Mucosa of descending colon (tissue), 3 donors: ENCODE measurements around the gene SPAG9. TPM values are rescaled to one million over a fixed set of nuclear protein-coding genes. Genes with fewer than 3 reads are reported as not detected.
A peak's percentile ranks its signal among the peaks of the same experiment; 100 is the strongest.

Experiments used
- ATAC-seq: fragments of 200-7000 bp; cut with Tn5 transposase; one replicate; pipeline ENCODE4 v1.9.1; 2020; ENCODE audit warnings: mild to moderate bottlenecking, moderate library complexity
- DNase-seq, 3 donors: peaks; one replicate each; pipeline ENCODE4 v3.0.0-alpha.2; 2020
- H3K36me3 ChIP-seq: fragments of 200-600 bp; one replicate; pipeline ENCODE4 v1.8.0; 2021; ENCODE audit warnings: low read depth, mild to moderate bottlenecking
- H3K4me1 ChIP-seq: fragments of 200-600 bp; one replicate; pipeline ENCODE4 v1.8.0; 2021; ENCODE audit warnings: low read depth, mild to moderate bottlenecking
- H3K4me3 ChIP-seq: fragments of 200-600 bp; one replicate; pipeline ENCODE4 v1.8.0; 2021; ENCODE audit warnings: mild to moderate bottlenecking
- H3K9me3 ChIP-seq: fragments of 200-600 bp; one replicate; pipeline ENCODE4 v1.8.0; 2021; ENCODE audit warnings: mild to moderate bottlenecking
- intact Hi-C, 2 donors: fragments of 100-400 bp; cut with DNase I in 1 of 2; cut with micrococcal nuclease in 1 of 2; formaldehyde crosslinking; loops; one replicate each; pipeline versions ENCODE4 v1.11.0 to v1.11.1; 2022; cut with DNase I, micrococcal nuclease
- total RNA-seq, 3 donors: library from RNA; stranded (reverse); fragmentation: NEBNext Ultra II Directional in 2 of 3; extraction: Animal tissue kit (Norgen Biotek cat#: 25700) in 2 of 3; gene quantifications; one replicate each; pipeline versions ENCODE4 v1.2.1 to v1.2.4, GENCODE V29; 2021 to 2023
- TF ChIP-seq, protein P1 (sequence below): fragments of 200-600 bp; IDR thresholded peaks from one replicate; pipeline ENCODE4 v1.8.0; 2022; ENCODE audit warnings: antibody characterized with exemption, mild to moderate bottlenecking
- donor health status: DM: no; HTN: no; CAD: no; lungs with moderate emphysema.
- donor health status: DM: no; HTN: no; CAD: no.
- donor health status: DM: no; HTN: yes; CAD: no.

Gene SPAG9
- total RNA-seq, 3 donors from 2014 or later: 64.1 to 96.7 (median 79.8) TPM

DNA sequence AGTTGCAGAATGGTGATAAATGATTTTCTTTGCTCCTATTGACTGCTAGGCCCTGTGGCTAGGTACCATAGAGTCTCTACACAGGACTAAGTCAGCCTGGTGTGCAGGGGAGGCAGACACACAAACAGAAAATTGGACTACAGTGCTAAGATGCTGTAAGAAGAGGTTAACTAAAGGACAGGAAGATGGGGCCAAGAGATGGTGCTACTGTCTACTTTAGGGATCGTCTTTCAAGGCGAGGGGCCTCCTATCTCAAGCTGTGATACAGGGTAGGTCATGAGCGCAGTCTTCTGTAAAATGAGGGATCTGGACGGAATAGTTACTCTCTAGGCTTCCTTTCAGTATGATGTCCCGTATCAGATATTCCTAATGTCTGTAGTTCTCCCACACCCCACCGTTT is 33.5 kb upstream of the SPAG9 start:
- ATAC-seq: no peak
- H3K36me3 ChIP-seq: no peaks in the 10 kb centered on the region
- no peak overlapping the region for H3K4me3 ChIP-seq
- TF ChIP-seq, protein P1, sequence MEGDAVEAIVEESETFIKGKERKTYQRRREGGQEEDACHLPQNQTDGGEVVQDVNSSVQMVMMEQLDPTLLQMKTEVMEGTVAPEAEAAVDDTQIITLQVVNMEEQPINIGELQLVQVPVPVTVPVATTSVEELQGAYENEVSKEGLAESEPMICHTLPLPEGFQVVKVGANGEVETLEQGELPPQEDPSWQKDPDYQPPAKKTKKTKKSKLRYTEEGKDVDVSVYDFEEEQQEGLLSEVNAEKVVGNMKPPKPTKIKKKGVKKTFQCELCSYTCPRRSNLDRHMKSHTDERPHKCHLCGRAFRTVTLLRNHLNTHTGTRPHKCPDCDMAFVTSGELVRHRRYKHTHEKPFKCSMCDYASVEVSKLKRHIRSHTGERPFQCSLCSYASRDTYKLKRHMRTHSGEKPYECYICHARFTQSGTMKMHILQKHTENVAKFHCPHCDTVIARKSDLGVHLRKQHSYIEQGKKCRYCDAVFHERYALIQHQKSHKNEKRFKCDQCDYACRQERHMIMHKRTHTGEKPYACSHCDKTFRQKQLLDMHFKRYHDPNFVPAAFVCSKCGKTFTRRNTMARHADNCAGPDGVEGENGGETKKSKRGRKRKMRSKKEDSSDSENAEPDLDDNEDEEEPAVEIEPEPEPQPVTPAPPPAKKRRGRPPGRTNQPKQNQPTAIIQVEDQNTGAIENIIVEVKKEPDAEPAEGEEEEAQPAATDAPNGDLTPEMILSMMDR: no peak
- H3K4me1 ChIP-seq: peaks cover 15% of the 10 kb centered on the region
- intact Hi-C loops: loop anchor here (10.0 kb wide), 2 partner anchors 149 to 299 kb away; no protein-coding TSS in a partner anchor
- no peaks in the 10 kb centered on the region for H3K9me3 ChIP-seq
- DNase-seq: no peak

DNA sequence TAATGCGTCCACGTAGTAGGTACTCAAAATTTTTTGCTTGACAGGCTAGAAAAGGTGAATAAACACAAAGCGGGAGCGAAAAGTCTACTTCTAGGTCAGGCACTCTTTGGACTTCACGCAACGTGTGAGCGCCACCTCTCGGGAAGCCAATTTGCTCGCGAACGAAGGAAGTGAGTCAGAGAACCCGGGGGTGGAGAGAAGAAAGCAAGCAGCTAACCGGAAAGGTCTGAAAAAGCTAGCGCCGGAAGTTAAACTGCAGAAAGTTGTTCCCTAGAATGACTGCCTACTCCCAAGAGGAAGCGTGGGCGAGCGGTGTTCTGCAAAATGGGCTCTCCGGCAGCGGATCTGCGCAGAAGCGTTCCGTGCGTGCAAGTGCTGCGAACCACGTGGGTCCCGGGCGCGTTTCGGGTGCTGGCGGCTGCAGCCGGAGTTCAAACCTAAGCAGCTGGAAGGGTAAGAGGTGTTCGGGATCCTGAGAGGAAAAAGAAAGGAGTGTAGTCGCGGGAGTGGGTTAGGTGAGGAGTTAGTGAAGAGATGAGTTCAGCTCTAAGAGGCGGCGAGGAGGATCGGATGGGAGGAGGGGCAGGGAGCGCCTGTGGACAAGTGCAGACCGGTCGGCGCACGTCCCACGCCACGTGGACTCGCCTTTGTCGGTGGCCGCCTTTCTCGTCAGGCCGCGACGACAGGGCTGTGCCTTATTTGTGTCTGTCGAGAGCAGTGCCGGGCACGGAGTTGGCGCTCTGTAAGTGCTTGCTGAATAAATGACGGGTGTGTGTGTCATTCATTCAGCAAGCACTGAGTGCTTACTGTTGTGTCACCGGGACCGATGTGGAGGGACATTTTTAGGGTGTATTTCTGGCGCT is 32.8 kb upstream of the SPAG9 start, which contains the start of gene NME1:
TSS of gene NME1 (plus strand) at position 350 of the 863 bp plus-strand sequence. CDS start 2,096 bp downstream, outside the sequence.
- H3K4me1 ChIP-seq: peaks cover 15% of the 10 kb centered on the region
- no peaks in the 10 kb centered on the region for H3K36me3 ChIP-seq
- DNase-seq (peak; percentile 97 to 98 (median 98)), ATAC-seq (peak; percentile 98)
- H3K9me3 ChIP-seq: no peaks in the 10 kb centered on the region
- TF ChIP-seq, protein P1: peak; percentile 62
- intact Hi-C loops: loop anchor here (2.0 to 10.0 kb wide), 3 partner anchors 149 to 299 kb away; no protein-coding TSS in a partner anchor
- H3K4me3 ChIP-seq: peak within 1 kb of the TSS; percentile 12

DNA sequence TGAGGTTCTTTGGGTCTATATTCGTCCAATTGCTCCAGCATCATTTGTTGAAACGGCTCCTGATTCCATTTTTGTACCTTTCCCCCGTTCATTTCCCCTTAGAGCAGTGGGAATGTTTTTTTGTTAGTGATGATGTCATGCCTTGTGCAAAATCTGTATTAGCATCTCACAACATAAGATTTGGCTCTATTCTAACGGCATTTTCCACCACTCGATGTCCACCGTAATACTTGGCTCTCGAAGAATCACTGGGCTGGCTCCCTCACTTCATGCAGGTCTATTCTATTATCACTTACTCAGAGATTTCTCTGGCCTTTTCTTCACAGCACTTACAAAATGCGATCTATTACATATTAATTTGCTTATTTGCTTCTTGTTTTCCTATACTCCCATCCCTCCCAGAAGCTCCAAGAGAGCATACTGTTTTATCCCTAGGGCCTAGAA is 32.1 kb upstream of the SPAG9 start:
- Histone ChIP-seq H3K36me3 (no peaks in the 10 kb centered on the region), H3K4me1 (peaks cover 15% of the 10 kb centered on the region), H3K9me3 (no peaks in the 10 kb centered on the region), H3K4me3 (no peak overlapping the region)
- no peak for DNase-seq
- intact Hi-C loops: loop anchor here (2.0 to 10.0 kb wide), 3 partner anchors 148 to 298 kb away; no protein-coding TSS in a partner anchor
- TF ChIP-seq, protein P1: no peak
- no peak for ATAC-seq

DNA sequence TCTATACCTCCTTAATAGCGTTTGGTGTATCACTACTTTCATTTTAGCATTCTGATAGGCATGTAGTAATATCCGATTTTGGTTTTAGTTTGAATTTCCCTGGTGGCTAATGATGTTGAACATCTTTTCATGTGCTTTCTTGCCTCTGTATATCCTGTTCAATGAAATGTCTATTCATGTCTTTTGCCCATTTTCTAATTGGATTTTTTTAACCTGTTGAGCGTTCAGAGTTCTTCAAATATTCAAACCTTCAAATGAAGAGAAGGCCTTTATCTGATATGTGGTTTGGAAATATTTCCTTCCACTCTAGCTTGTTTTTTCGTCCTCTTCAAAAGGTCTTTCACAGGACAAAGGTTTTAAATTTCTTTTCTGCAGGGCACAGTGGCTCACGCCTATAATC is 30.3 kb upstream of the SPAG9 start:
- no peak overlapping the region for H3K4me3 ChIP-seq
- H3K36me3 ChIP-seq: no peaks in the 10 kb centered on the region
- ATAC-seq (no peak), DNase-seq (no peak)
- TF ChIP-seq, protein P1: no peak
- H3K4me1 ChIP-seq: peaks cover 15% of the 10 kb centered on the region
- intact Hi-C loops: loop anchor here (10.0 kb wide), 2 partner anchors 146 to 296 kb away; no protein-coding TSS in a partner anchor
- H3K9me3 ChIP-seq: no peaks in the 10 kb centered on the region

DNA sequence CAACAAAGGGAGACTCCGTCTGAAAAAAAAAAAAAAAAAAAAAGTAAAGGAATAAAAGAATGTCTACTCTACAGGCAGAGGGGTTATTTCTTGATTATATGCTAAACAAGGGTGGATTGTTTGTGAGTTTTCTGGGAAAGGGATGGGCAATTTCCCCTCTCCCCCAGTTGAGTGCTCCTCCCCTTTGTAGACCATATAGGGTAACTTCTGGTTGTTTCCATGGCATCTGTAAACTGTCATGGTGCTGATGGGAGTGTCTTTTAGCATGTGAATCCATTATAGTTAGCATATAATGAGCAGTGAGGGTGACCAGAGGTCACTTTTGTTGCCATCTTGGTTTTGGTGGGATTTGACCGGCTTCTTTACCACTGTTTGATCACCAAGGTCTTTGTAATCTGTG is 28.5 kb upstream of the SPAG9 start:
- ATAC-seq: no peak
- H3K36me3 ChIP-seq: no peaks in the 10 kb centered on the region
- H3K9me3 ChIP-seq: no peaks in the 10 kb centered on the region
- no peak for DNase-seq
- peaks cover 6% of the 10 kb centered on the region for H3K4me1 ChIP-seq
- no peak overlapping the region for H3K4me3 ChIP-seq
- TF ChIP-seq, protein P1: no peak
- intact Hi-C loops: no loop called here
